Neural cell (in vitro differentiated cells): Measurements from ENCODE around the gene ANKRD13B. TPM values are rescaled to one million over a fixed set of nuclear protein-coding genes. Genes with fewer than 3 reads are reported as not detected.

Experiments
- H2AFZ ChIP-seq: fragments of 200-600, 300-800 bp; sonication (generic), shearing (Covaris generic); 2 replicates; pipeline ENCODE4 v1.6.0; 2014; ENCODE audit warnings: low read depth, mild to moderate bottlenecking, antibody characterized with exemption, low read length, moderate library complexity
- H3F3A ChIP-seq: fragments of 200-600 bp; shearing (Covaris generic); 2 replicates; pipeline ENCODE4 v1.6.1; 2016; ENCODE audit warnings: mild to moderate bottlenecking, moderate library complexity, mixed read lengths, antibody characterized with exemption, low read length; ENCODE audit not compliant: insufficient read depth, poor library complexity, severe bottlenecking
- H3K27ac ChIP-seq: fragments of 200-600, 300-800 bp; sonication (generic), shearing (Covaris generic); 2 replicates; pipeline ENCODE4 v1.5.1; 2014; ENCODE audit warnings: mild to moderate bottlenecking, low read length, moderate library complexity
- H3K27me3 ChIP-seq: fragments of 300-800, 200-600 bp; sonication (generic), shearing (Covaris generic); 2 replicates; pipeline ENCODE4 v1.6.0; 2014; ENCODE audit warnings: mild to moderate bottlenecking, low read depth, low read length, moderate library complexity; ENCODE audit not compliant: insufficient read depth
- H3K36me3 ChIP-seq: fragments of 300-800, 200-600 bp; sonication (generic), shearing (Covaris generic); 2 replicates; pipeline ENCODE4 v1.5.1; 2014; ENCODE audit warnings: mild to moderate bottlenecking, antibody characterized with exemption, low read length, moderate library complexity; ENCODE audit not compliant: insufficient read depth
- H3K4me2 ChIP-seq: fragments of 300-800, 200-600 bp; sonication (generic), shearing (Covaris generic); 2 replicates; pipeline ENCODE4 v1.6.0; 2014; ENCODE audit warnings: mild to moderate bottlenecking, low read length
- H3K4me3 ChIP-seq: fragments of 300-800, 200-600 bp; sonication (generic), shearing (Covaris generic); 2 replicates; pipeline ENCODE4 v1.5.1; 2014; ENCODE audit warnings: mild to moderate bottlenecking, low read length, moderate library complexity
- H3K79me2 ChIP-seq: fragments of 200-600 bp; shearing (Covaris generic); replicated peaks from 2 replicates; pipeline ENCODE4 v1.6.0; 2014; ENCODE audit warnings: mild to moderate bottlenecking, low read length, moderate library complexity; ENCODE audit not compliant: insufficient read depth
- H3K9ac ChIP-seq: fragments of 300-800, 200-600 bp; sonication (generic), shearing (Covaris generic); 2 replicates; pipeline ENCODE4 v1.6.1; 2016; ENCODE audit warnings: mild to moderate bottlenecking, low read length, mixed read lengths
- H3K9me2 ChIP-seq: fragments of 200-600 bp; shearing (Covaris generic); 2 replicates; pipeline ENCODE4 v1.6.1; 2016; ENCODE audit warnings: mild to moderate bottlenecking, low read length, mixed read lengths; ENCODE audit not compliant: insufficient read depth
- H3K9me3 ChIP-seq: fragments of 200-600, 300-800 bp; sonication (generic), shearing (Covaris generic); 2 replicates; pipeline ENCODE4 v1.6.1; 2016; ENCODE audit warnings: mild to moderate bottlenecking, mixed run types, low read length, moderate library complexity, mixed read lengths
- H4K20me1 ChIP-seq: fragments of 200-600 bp; shearing (Covaris generic); 2 replicates; pipeline ENCODE4 v1.6.1; 2016; ENCODE audit warnings: mild to moderate bottlenecking, mixed run types; ENCODE audit not compliant: insufficient read depth
- CTCF ChIP-seq: fragments of 450-650 bp; IDR thresholded peaks from 2 replicates; pipeline ENCODE4 v1.5.1; 2014; ENCODE audit warnings: antibody characterized with exemption, mild to moderate bottlenecking, moderate library complexity; ENCODE audit not compliant: poor library complexity, severe bottlenecking
- EP300 ChIP-seq: fragments of 450-650 bp; conservative IDR thresholded peaks from 2 replicates; pipeline ENCODE4 v1.6.1; 2014; ENCODE audit warnings: antibody characterized with exemption, mild to moderate bottlenecking, moderate library complexity; ENCODE audit not compliant: poor library complexity, severe bottlenecking
- EZH2 ChIP-seq: fragments of 200-600, 300-800 bp; shearing (Covaris generic), sonication (generic); IDR thresholded peaks from 2 replicates; pipeline ENCODE4 v1.6.1; 2014; ENCODE audit warnings: antibody characterized with exemption, low read length, borderline replicate concordance, mild to moderate bottlenecking; ENCODE audit not compliant: insufficient read depth, poor library complexity, severe bottlenecking
- MXI1 ChIP-seq: fragments of 450-650 bp; conservative IDR thresholded peaks from 2 replicates; pipeline ENCODE4 v1.6.1; 2014; ENCODE audit warnings: antibody characterized with exemption, mild to moderate bottlenecking; ENCODE audit not compliant: poor library complexity, severe bottlenecking
- POLR2AphosphoS5 ChIP-seq: IDR thresholded peaks from 2 replicates; pipeline ENCODE4 v1.6.1; 2012
- RAD21 ChIP-seq: fragments of 450-650 bp; conservative IDR thresholded peaks from 2 replicates; pipeline ENCODE4 v1.6.1; 2014; ENCODE audit warnings: antibody characterized with exemption, mild to moderate bottlenecking, moderate library complexity
- SMC3 ChIP-seq: fragments of 450-650 bp; conservative IDR thresholded peaks from 2 replicates; pipeline ENCODE4 v1.6.1; 2014; ENCODE audit warnings: antibody characterized with exemption, mild to moderate bottlenecking, moderate library complexity; ENCODE audit not compliant: poor library complexity
- TAF1 ChIP-seq: IDR thresholded peaks from 2 replicates; pipeline ENCODE4 v1.6.1; 2012; ENCODE audit warnings: low read depth
- polyA plus RNA-seq: library from polyadenylated mRNA; depleted of rRNA; stranded (reverse); fragments of >200 nt; gene quantifications from 2 replicates; pipeline ENCODE4 v1.2.3, GENCODE V29; 2014
- TF ChIP-seq, protein P1 (sequence below): IDR thresholded peaks from 2 replicates; pipeline ENCODE4 v1.6.1; 2012; ENCODE audit warnings: borderline replicate concordance

The ANKRD13B gene
- polyA plus RNA-seq, 1 donor from 2014 or later, result 35.0 TPM

DNA sequence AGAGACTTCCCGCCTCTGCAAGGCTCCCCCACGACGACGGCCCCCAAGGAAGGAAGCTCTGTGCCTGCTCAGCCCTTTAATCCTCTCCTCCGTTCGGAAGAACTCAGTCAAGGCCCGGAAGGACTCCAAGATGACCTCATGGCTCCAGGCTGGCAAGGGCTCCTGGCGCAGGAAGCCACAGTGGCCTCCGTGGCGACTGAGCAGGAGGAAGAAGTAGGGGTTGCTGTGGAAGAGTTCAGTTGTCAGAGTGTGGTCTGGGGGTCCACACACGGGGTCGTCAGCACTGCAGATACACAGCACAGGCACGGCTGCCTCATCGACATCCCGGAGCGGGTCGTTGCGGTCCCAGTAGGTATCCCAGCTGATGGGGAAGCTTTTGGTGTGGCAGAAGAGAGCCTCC, 30.3 kb upstream of the ANKRD13B start:
- H3K36me3 ChIP-seq, result no peaks in the 10 kb centered on the region
- H3K9ac ChIP-seq, result no peak overlapping the region
- no peak overlapping the region for H3K27ac ChIP-seq
- no peak for TF ChIP-seq CTCF
- TF ChIP-seq, protein P1, sequence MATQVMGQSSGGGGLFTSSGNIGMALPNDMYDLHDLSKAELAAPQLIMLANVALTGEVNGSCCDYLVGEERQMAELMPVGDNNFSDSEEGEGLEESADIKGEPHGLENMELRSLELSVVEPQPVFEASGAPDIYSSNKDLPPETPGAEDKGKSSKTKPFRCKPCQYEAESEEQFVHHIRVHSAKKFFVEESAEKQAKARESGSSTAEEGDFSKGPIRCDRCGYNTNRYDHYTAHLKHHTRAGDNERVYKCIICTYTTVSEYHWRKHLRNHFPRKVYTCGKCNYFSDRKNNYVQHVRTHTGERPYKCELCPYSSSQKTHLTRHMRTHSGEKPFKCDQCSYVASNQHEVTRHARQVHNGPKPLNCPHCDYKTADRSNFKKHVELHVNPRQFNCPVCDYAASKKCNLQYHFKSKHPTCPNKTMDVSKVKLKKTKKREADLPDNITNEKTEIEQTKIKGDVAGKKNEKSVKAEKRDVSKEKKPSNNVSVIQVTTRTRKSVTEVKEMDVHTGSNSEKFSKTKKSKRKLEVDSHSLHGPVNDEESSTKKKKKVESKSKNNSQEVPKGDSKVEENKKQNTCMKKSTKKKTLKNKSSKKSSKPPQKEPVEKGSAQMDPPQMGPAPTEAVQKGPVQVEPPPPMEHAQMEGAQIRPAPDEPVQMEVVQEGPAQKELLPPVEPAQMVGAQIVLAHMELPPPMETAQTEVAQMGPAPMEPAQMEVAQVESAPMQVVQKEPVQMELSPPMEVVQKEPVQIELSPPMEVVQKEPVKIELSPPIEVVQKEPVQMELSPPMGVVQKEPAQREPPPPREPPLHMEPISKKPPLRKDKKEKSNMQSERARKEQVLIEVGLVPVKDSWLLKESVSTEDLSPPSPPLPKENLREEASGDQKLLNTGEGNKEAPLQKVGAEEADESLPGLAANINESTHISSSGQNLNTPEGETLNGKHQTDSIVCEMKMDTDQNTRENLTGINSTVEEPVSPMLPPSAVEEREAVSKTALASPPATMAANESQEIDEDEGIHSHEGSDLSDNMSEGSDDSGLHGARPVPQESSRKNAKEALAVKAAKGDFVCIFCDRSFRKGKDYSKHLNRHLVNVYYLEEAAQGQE, result no peak
- no peak for TF ChIP-seq EZH2
- H3K27me3 ChIP-seq, result peaks cover 37% of the 10 kb centered on the region
- no peak overlapping the region for H3K4me3 ChIP-seq
- H4K20me1 ChIP-seq, result no peaks in the 10 kb centered on the region
- no peak overlapping the region for H3K4me2 ChIP-seq
- H2AFZ ChIP-seq, result no peak overlapping the region
- H3K9me2 ChIP-seq, result no peaks in the 10 kb centered on the region
- H3K9me3 ChIP-seq, result no peaks in the 10 kb centered on the region
- no peaks in the 10 kb centered on the region for H3F3A ChIP-seq
- no peaks in the 10 kb centered on the region for H3K79me2 ChIP-seq

- H3K4me3 ChIP-seq, result no peak overlapping the region
- H3K9me2 ChIP-seq, result no peaks in the 10 kb centered on the region
- H3K79me2 ChIP-seq, result no peaks in the 10 kb centered on the region
- TF ChIP-seq POLR2AphosphoS5, result no peak
- TF ChIP-seq, protein P1, result no peak
- TF ChIP-seq EP300, result no peak
- TF ChIP-seq RAD21, result no peak
- no peak for TF ChIP-seq TAF1
- TF ChIP-seq MXI1, result no peak
- TF ChIP-seq SMC3, result no peak
- no peak for TF ChIP-seq EZH2
- no peak for TF ChIP-seq CTCF
- H3F3A ChIP-seq, result no peaks in the 10 kb centered on the region
- H4K20me1 ChIP-seq, result no peaks in the 10 kb centered on the region
- no peak overlapping the region for H3K27ac ChIP-seq
- no peak overlapping the region for H3K9ac ChIP-seq
- no peak overlapping the region for H2AFZ ChIP-seq
- H3K27me3 ChIP-seq, result peaks cover 44% of the 10 kb centered on the region
- H3K36me3 ChIP-seq, result no peaks in the 10 kb centered on the region
- H3K4me2 ChIP-seq, result no peak overlapping the region
- H3K9me3 ChIP-seq, result no peaks in the 10 kb centered on the region
Observed at GRCh38 chr17:29563816-29564215, 29.1 kb upstream of the ANKRD13B start.
